Ovary (tissue), 3 donors: Measurements from ENCODE around the gene AGMAT.

Source experiments
- CTCF ChIP-seq, 3 donors: fragments of 450-650 bp in 2 of 3; fragments of 200-600 bp in 1 of 3; IDR thresholded peaks; one replicate each; pipeline versions ENCODE4 v1.5.1 to v1.8.0; 2016 to 2022; ENCODE audit warnings: antibody characterized with exemption in 3 of 3, mild to moderate bottlenecking in 1 of 3
- EP300 ChIP-seq: sonication (generic); formaldehyde crosslinking; IDR thresholded peaks from one replicate; pipeline ENCODE4 v1.6.1; 2017; ENCODE audit warnings: antibody characterized with exemption
- POLR2A ChIP-seq: fragments of 450-650 bp; IDR thresholded peaks from one replicate; pipeline ENCODE4 v1.6.1; 2017; ENCODE audit warnings: antibody characterized with exemption, mild to moderate bottlenecking, moderate library complexity
- donor health status: DM: no; HTN: no; CAD: no.

GRCh38 chr1:15605398-15606383 lies 20.8 kb upstream of the AGMAT start:
- no peak for TF ChIP-seq CTCF (IDR thresholded peaks at IDR 0.05)
- TF ChIP-seq EP300: no peak
- TF ChIP-seq POLR2A: no peak
